A549 (cell line): ENCODE measurements around the gene SPATA31D4. TPM values are rescaled to one million over a fixed set of nuclear protein-coding genes. Genes with fewer than 3 reads are reported as not detected.

Source experiments
- ATAC-seq, 2 experiments: fragments of 200-7000 bp in 1 of 2; fragments of >200 bp in 1 of 2; cut with Nextera tagmentation in 1 of 2; cut with Tn5 transposase in 1 of 2; 3 replicates each; pipeline versions ENCODE4 v1.8.0 to v1.9.1; 2018 to 2020; ENCODE audit warnings: mild to moderate bottlenecking in 1 of 2, moderate library complexity in 1 of 2
- CTCF ChIA-PET: fragments of 300-600 bp; sonication (Branson Sonifier 250); formaldehyde crosslinking; extraction: SDS; loops from one replicate; lab custom pipeline; 2021; ENCODE audit warnings: antibody characterized with exemption, inconsistent platforms; lab: Yijun Ruan, JAX
- POLR2A ChIA-PET: fragments of 350-600 bp; formaldehyde crosslinking; extraction: SDS; loops from one replicate; lab custom pipeline; 2021; ENCODE audit warnings: antibody characterized with exemption, inconsistent platforms; lab: Yijun Ruan, JAX
- DNase-seq, 2 experiments: peaks; one replicate each; pipeline versions ENCODE4 v3.0.0 to v3.0.0-alpha.2; 2011 to 2016; ENCODE audit warnings: low read depth in 1 of 2, low spot score in 1 of 2
- FAIRE-seq: peaks from 2 replicates; lab custom pipeline; 2011; peaks lifted over from hg19 to GRCh38; lab: Jason Lieb, UNC
- H3K27ac ChIP-seq, 2 experiments: fragments of >200 bp; sonication (Bioruptor Twin); formaldehyde crosslinking; 3 replicates each; pipeline ENCODE4 v1.5.1; 2016 to 2017
- H3K4me1 ChIP-seq: fragments of >200 bp; sonication (Bioruptor Twin); formaldehyde crosslinking; 3 replicates; pipeline ENCODE4 v1.6.1; 2016
- H3K4me2 ChIP-seq: fragments of >200 bp; sonication (Bioruptor Twin); formaldehyde crosslinking; 3 replicates; pipeline ENCODE4 v1.6.1; 2016
- H3K4me3 ChIP-seq: fragments of >200 bp; sonication (Bioruptor Twin); formaldehyde crosslinking; 3 replicates; pipeline ENCODE4 v1.5.1; 2016
- H3K9me3 ChIP-seq: fragments of >200 bp; sonication (Bioruptor Twin); formaldehyde crosslinking; 3 replicates; pipeline ENCODE4 v1.6.1; 2016
- CBX8 ChIP-seq: fragments of 200-600 bp; sonication (generic); IDR thresholded peaks from 2 replicates; pipeline ENCODE4 v1.6.1; 2016
- CHD2 ChIP-seq: fragments of 150-350 bp; IDR thresholded peaks from 2 replicates; pipeline ENCODE4 v1.6.1; 2014; ENCODE audit warnings: low read length; ENCODE audit not compliant: partially characterized antibody
- EHMT2 ChIP-seq: fragments of 200-600 bp; sonication (generic); IDR thresholded peaks from 2 replicates; pipeline ENCODE4 v1.6.1; 2016; ENCODE audit warnings: antibody characterized with exemption, low read depth, mild to moderate bottlenecking, moderate library complexity
- EP300 ChIP-seq, 2 experiments: fragments of >200 bp; sonication (Bioruptor Twin); formaldehyde crosslinking; IDR thresholded peaks; 2 replicates in 1 of 2; 3 replicates in 1 of 2; pipeline ENCODE4 v1.6.1; 2016 to 2017
- FOSB ChIP-seq: fragments of 250-450 bp; sonication (Bioruptor Pico); IDR thresholded peaks from 2 replicates; pipeline ENCODE4 v1.5.0; 2020; ENCODE audit warnings: mild to moderate bottlenecking, moderate library complexity
- FOSL2 ChIP-seq, 2 experiments: fragments of 450-650 bp in 1 of 2; fragments of >200 bp in 1 of 2; sonication (Bioruptor Twin) in 1 of 2; formaldehyde crosslinking; IDR thresholded peaks; 2 replicates each; pipeline versions ENCODE4 v1.5.0 to v1.6.1; 2016 to 2020; ENCODE audit warnings: mild to moderate bottlenecking in 1 of 2, moderate library complexity in 1 of 2
- FOXS1 ChIP-seq: fragments of 250-450 bp; sonication (Bioruptor Pico); IDR thresholded peaks from 2 replicates; pipeline ENCODE4 v1.5.0; 2020; ENCODE audit warnings: mild to moderate bottlenecking, moderate library complexity
- GATA3 ChIP-seq: IDR thresholded peaks from 2 replicates; pipeline ENCODE4 v1.6.1; 2012; ENCODE audit warnings: borderline replicate concordance
- HDAC2 ChIP-seq: fragments of 200-600 bp; sonication (generic); IDR thresholded peaks from 2 replicates; pipeline ENCODE4 v1.6.1; 2016
- HMGXB4 ChIP-seq: fragments of 250-450 bp; sonication (Bioruptor Pico); IDR thresholded peaks from 2 replicates; pipeline ENCODE4 v1.5.0; 2021; ENCODE audit warnings: mild to moderate bottlenecking, moderate library complexity, borderline replicate concordance
- HOXA7 ChIP-seq: fragments of 250-450 bp; sonication (Bioruptor Pico); IDR thresholded peaks from 2 replicates; pipeline ENCODE4 v1.5.0; 2020; ENCODE audit warnings: mild to moderate bottlenecking, moderate library complexity
- HOXB13 ChIP-seq: fragments of 250-450 bp; sonication (Bioruptor Pico); IDR thresholded peaks from 2 replicates; pipeline ENCODE4 v1.5.0; 2020; ENCODE audit warnings: low read depth, mild to moderate bottlenecking, moderate library complexity
- HOXB5 ChIP-seq: fragments of 250-450 bp; sonication (Bioruptor Pico); IDR thresholded peaks from 2 replicates; pipeline ENCODE4 v1.5.0; 2020; ENCODE audit warnings: mild to moderate bottlenecking, moderate library complexity
- JUN ChIP-seq, 2 experiments: fragments of >200 bp; sonication (Bioruptor Twin); formaldehyde crosslinking; IDR thresholded peaks; 2 replicates in 1 of 2; 3 replicates in 1 of 2; pipeline ENCODE4 v1.6.1; 2016 to 2017
- JUNB ChIP-seq: fragments of >200 bp; sonication (Bioruptor Twin); formaldehyde crosslinking; IDR thresholded peaks from 2 replicates; pipeline ENCODE4 v1.6.1; 2016
- KDM1A ChIP-seq: fragments of 200-600 bp; sonication (generic); IDR thresholded peaks from 2 replicates; pipeline ENCODE4 v1.6.1; 2016; ENCODE audit warnings: low read depth, mild to moderate bottlenecking
- MAZ ChIP-seq: fragments of 150-350 bp; IDR thresholded peaks from 2 replicates; pipeline ENCODE4 v1.6.1; 2014; ENCODE audit warnings: antibody characterized with exemption, low read depth, low read length, borderline replicate concordance
- MYC ChIP-seq: IDR thresholded peaks from 2 replicates; pipeline ENCODE4 v1.6.1; 2012; ENCODE audit warnings: mild to moderate bottlenecking, inconsistent platforms, low read length, improper control_type of control experiment, borderline replicate concordance
- NR3C1 ChIP-seq: fragments of >200 bp; sonication (Bioruptor Twin); formaldehyde crosslinking; IDR thresholded peaks from 3 replicates; pipeline ENCODE4 v1.6.1; 2017
- RAD21 ChIP-seq, 2 experiments: fragments of >200 bp in 1 of 2; sonication (Bioruptor Twin) in 1 of 2; formaldehyde crosslinking in 1 of 2; IDR thresholded peaks in 1 of 2; conservative IDR thresholded peaks in 1 of 2; 2 replicates in 1 of 2; 3 replicates in 1 of 2; pipeline ENCODE4 v1.6.1; 2012 to 2018; ENCODE audit warnings: inconsistent platforms in 1 of 2
- RCOR1 ChIP-seq: fragments of 150-350 bp; IDR thresholded peaks from 2 replicates; pipeline ENCODE4 v1.6.1; 2014; ENCODE audit warnings: antibody characterized with exemption, low read length, low read depth
- RFX5 ChIP-seq: fragments of 450-650 bp; IDR thresholded peaks from 2 replicates; pipeline ENCODE4 v1.7.1; 2014; ENCODE audit warnings: antibody characterized with exemption, mild to moderate bottlenecking, moderate library complexity
- TP53 ChIP-seq: fragments of 250-450 bp; sonication (Bioruptor Pico); IDR thresholded peaks from 2 replicates; pipeline ENCODE4 v1.5.0; 2021; ENCODE audit warnings: mild to moderate bottlenecking, moderate library complexity
- ZC3H11A ChIP-seq: fragments of 450-650 bp; IDR thresholded peaks from 2 replicates; pipeline ENCODE4 v1.6.1; 2014; ENCODE audit warnings: antibody characterized with exemption, mild to moderate bottlenecking
- WGBS: methylation state at CpG from one replicate; pipeline ENCODE4 v1.1.6; 2017; ENCODE audit errors: missing lambda C conversion rate; 5-methylcytosine and 5-hydroxymethylcytosine counted together
- polyA plus RNA-seq, 4 experiments: library from polyadenylated mRNA; depleted of rRNA in 3 of 4; stranded (reverse); fragments of >200 nt; fragmentation: RNase III in 1 of 4; extraction: RNeasy Plus Mini Kit Qiagen cat#74134 plus additional on column Dnase treatment in 1 of 4; gene quantifications; 2 replicates in 3 of 4; 3 replicates in 1 of 4; pipeline ENCODE4 v1.2.3, GENCODE V29; 2011 to 2017
- TF ChIP-seq, protein P1 (sequence below): IDR thresholded peaks from 2 replicates; pipeline ENCODE4 v1.6.1; 2012
- TF ChIP-seq, protein P2 (sequence below): IDR thresholded peaks from 2 replicates; pipeline ENCODE4 v1.6.1; 2012; ENCODE audit warnings: low read depth, borderline replicate concordance
- TF ChIP-seq, protein P3 (sequence below): fragments of 450-650 bp; IDR thresholded peaks from 2 replicates; pipeline ENCODE4 v1.6.1; 2014; ENCODE audit warnings: antibody characterized with exemption

The SPATA31D4 gene
- polyA plus RNA-seq, 2 of the 4 experiments (the other 2 are of a cell fraction) = not detected

- DNase-seq = no peak
- H3K4me1 ChIP-seq = no peaks in the 10 kb centered on the region
- ChIA-PET CTCF (interaction anchor here (1.1 to 1.5 kb wide), 3 partner anchors 8 to 12 kb away, joined by 3 read pairs; no protein-coding TSS in a partner anchor), POLR2A (no interaction called here)
- FAIRE-seq = no peak
- 61% methylated on average over 3 of the region's 3 CpGs for WGBS
- no peak overlapping the region for H3K27ac ChIP-seq
- no peaks in the 10 kb centered on the region for H3K9me3 ChIP-seq
- H3K4me2 ChIP-seq = no peak overlapping the region
- TF ChIP-seq HOXB13 = no peak
- no peak for TF ChIP-seq HOXB5 (CRISPR knock-in tag)
- TF ChIP-seq HMGXB4 (CRISPR knock-in tag) = no peak
- TF ChIP-seq CBX8 = no peak
- TF ChIP-seq NR3C1 = no peak
- no peak for TF ChIP-seq MYC
- TF ChIP-seq, protein P1, sequence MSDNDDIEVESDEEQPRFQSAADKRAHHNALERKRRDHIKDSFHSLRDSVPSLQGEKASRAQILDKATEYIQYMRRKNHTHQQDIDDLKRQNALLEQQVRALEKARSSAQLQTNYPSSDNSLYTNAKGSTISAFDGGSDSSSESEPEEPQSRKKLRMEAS = no peak
- TF ChIP-seq TP53 (CRISPR knock-in tag) = no peak
- TF ChIP-seq FOSB (CRISPR knock-in tag) = no peak
- TF ChIP-seq RAD21 (conservative IDR thresholded peaks at IDR 0.05 in 1 of 2, IDR thresholded peaks at IDR 0.05 in 1 of 2) = no peak
- no peak for TF ChIP-seq EHMT2
- TF ChIP-seq CHD2 = no peak
- no peak for TF ChIP-seq ZC3H11A
- no peak for TF ChIP-seq JUNB
- no peak overlapping the region for H3K4me3 ChIP-seq
- ATAC-seq = no peak
Measured at GRCh38 chr9:81902626-81903025, 25.6 kb upstream of the SPATA31D4 start.

GRCh38 chr9:81906671-81907070 is 21.6 kb upstream of the SPATA31D4 start:
- 33% methylated on average over 3 of the region's 3 CpGs for WGBS
- DNase-seq (no peak), ATAC-seq (no peak), FAIRE-seq (no peak)
- TF ChIP-seq, protein P2, sequence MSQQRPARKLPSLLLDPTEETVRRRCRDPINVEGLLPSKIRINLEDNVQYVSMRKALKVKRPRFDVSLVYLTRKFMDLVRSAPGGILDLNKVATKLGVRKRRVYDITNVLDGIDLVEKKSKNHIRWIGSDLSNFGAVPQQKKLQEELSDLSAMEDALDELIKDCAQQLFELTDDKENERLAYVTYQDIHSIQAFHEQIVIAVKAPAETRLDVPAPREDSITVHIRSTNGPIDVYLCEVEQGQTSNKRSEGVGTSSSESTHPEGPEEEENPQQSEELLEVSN = no peak
- TF ChIP-seq RFX5 (no peak), JUNB (no peak), MAZ (no peak), HOXA7 (CRISPR knock-in tag) (no peak), NR3C1 (no peak), HOXB5 (CRISPR knock-in tag) (no peak), FOSL2 (IDR thresholded peaks at IDR 0.05) (no peak), FOSL2 (CRISPR knock-in tag; IDR thresholded peaks at IDR 0.05) (no peak), JUN (IDR thresholded peaks at IDR 0.05) (no peak), MYC (no peak), HMGXB4 (CRISPR knock-in tag) (no peak), KDM1A (no peak), FOSB (CRISPR knock-in tag) (no peak), HDAC2 (no peak), GATA3 (no peak), EP300 (IDR thresholded peaks at IDR 0.05) (no peak), RCOR1 (no peak), FOXS1 (no peak)
- TF ChIP-seq, protein P1 = no peak
- TF ChIP-seq, protein P3, sequence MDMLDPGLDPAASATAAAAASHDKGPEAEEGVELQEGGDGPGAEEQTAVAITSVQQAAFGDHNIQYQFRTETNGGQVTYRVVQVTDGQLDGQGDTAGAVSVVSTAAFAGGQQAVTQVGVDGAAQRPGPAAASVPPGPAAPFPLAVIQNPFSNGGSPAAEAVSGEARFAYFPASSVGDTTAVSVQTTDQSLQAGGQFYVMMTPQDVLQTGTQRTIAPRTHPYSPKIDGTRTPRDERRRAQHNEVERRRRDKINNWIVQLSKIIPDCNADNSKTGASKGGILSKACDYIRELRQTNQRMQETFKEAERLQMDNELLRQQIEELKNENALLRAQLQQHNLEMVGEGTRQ = no peak
- CTCF ChIA-PET = interaction anchor here (1.2 to 1.5 kb wide), 2 partner anchors 52 to 1300 kb away, joined by 3 to 5 read pairs; no protein-coding TSS in a partner anchor
- Histone ChIP-seq H3K9me3 (no peaks in the 10 kb centered on the region), H3K4me2 (no peak overlapping the region), H3K27ac (no peak overlapping the region), H3K4me1 (no peaks in the 10 kb centered on the region), H3K4me3 (no peak overlapping the region)
- POLR2A ChIA-PET = interaction anchor here (0.6 kb wide), 1 partner anchor 234 kb away, joined by 3 read pairs; no protein-coding TSS in a partner anchor
